NCI-H2171 treated with DMSO at 0.1 percent for 48 hours (cell line): Measurements from ENCODE around the gene NFE2L3.
"Not testable (repeated sequence)": the region's sequence is repeated elsewhere in the genome, so short reads cannot be mapped to it uniquely, and the experiment has no call there.

Experiments used
- DNase-seq: peaks from one replicate; lab custom pipeline; 2025; lab: John Stamatoyannopoulos, UW

Gene NFE2L3, protein sequence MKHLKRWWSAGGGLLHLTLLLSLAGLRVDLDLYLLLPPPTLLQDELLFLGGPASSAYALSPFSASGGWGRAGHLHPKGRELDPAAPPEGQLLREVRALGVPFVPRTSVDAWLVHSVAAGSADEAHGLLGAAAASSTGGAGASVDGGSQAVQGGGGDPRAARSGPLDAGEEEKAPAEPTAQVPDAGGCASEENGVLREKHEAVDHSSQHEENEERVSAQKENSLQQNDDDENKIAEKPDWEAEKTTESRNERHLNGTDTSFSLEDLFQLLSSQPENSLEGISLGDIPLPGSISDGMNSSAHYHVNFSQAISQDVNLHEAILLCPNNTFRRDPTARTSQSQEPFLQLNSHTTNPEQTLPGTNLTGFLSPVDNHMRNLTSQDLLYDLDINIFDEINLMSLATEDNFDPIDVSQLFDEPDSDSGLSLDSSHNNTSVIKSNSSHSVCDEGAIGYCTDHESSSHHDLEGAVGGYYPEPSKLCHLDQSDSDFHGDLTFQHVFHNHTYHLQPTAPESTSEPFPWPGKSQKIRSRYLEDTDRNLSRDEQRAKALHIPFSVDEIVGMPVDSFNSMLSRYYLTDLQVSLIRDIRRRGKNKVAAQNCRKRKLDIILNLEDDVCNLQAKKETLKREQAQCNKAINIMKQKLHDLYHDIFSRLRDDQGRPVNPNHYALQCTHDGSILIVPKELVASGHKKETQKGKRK

DNA sequence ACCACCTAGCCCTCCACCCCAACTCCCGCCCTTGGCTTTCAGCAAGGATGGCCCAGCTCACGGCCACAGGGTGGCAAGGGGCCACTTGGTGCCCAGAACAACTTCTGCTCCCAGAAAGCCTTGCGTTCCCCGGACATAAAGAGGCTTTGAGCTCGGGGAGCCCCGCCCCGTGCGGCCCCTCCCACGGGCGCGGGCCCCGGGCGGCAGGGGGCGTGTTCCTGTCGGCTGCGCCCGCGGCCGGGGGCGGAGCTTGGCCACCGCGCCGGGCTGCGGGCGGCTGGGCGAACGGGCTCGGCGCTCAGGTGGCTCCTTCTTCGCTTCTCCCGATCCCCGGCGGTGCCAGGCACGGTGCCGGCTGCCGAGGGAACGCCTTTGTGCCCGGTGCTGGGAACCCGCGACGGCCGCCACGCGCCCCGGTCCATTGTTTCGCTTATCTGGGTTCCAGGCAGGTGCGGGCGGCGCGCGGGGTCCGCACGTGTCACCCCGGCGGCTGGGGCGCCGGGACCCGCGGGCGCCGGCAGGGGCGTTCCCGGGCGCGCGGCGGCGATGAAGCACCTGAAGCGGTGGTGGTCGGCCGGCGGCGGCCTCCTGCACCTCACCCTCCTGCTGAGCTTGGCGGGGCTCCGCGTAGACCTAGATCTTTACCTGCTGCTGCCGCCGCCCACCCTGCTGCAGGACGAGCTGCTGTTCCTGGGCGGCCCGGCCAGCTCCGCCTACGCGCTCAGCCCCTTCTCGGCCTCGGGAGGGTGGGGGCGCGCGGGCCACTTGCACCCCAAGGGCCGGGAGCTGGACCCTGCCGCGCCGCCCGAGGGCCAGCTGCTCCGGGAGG, at the start of gene NFE2L3:
Gene NFE2L3 (plus strand): TSS at position 246 of the 829 bp plus-strand sequence. CDS start 301 bp downstream, at position 547.
- DNase-seq, result peak; percentile 79

DNA sequence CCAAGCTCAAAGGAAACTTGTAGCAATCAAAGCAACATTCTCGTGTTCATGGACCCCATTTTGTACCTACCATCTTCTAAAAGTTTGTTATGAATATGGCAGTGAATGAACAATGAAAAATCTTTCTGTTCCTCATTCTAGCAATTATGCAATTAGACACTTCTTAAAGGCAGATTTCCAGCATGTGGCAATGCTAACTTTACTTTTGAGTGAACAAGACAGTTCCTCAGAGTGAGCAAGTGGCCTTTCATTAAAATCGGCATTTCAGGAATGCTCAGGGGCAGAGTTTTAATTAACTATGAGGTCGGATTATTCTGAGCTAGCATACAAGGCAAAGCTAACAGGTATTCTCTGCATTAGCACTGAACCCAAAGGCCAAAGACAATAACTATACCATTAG, 48.4 kb upstream of the NFE2L3 start:
- no peak for DNase-seq

DNA sequence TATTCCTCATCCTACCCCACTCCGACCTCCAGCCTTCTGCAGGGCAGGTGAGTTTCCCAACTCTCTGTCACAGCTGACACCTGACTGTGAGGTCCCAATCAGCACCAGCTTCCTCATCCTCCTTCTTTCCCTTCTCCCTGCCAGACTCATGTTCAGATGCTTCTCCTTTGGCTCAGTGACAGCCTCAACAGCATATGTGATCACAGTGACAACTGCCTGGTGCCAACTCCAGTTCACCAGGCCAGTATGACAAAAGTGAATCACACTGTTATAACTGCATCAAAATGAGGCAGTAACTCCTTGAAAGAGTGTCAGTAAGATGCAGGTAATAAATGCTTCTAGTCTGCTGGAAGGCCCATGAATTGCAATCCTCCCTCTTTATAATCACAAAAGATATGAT, 46.8 kb upstream of the NFE2L3 start:
- DNase-seq, result no peak

DNA sequence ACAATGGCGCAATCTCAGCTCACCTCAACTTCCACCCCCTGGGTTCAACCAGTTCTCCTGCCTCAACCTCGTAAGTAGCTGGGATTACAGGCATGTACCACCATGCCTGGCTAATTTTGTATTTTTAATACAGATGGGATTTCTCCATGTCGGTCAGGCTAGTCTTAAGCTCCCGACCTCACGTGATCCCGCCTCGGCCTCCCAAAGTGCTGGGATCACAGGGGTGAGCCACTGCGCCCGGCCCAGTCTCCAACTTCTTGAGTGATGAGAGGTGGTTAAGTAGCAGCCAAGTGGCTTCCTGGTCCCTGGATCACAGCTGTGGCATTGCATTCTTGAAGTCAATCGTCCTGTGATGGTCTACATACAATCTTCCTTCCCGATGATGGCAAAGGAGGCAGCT, 46.1 kb upstream of the NFE2L3 start:
- DNase-seq, result no peak

DNA sequence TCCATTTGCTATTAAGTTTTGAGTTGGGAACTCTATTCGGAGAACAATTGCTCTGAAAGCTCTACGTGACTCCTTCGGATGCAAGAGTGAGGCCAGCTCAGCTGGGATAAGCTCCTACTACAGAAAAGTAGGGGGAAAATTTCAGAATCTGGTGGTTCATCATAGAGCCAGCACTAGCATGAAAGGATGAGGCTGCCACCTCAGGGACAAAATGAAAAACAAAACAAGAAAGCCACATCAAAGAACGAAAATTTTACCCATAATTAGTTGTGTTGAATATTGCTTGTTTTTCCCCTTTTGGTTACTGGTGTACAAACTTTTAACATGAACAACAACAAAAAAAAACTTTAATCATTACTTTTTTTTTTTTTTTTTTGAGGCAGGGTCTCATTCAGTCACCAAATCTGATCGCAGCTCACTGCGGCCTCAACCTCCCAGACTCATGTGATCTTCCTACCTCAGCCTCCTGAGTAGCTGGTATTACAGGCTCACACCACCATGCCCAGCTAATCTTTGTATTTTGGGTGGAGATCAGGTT, 39.7 kb upstream of the NFE2L3 start:
- DNase-seq, result no peak

DNA sequence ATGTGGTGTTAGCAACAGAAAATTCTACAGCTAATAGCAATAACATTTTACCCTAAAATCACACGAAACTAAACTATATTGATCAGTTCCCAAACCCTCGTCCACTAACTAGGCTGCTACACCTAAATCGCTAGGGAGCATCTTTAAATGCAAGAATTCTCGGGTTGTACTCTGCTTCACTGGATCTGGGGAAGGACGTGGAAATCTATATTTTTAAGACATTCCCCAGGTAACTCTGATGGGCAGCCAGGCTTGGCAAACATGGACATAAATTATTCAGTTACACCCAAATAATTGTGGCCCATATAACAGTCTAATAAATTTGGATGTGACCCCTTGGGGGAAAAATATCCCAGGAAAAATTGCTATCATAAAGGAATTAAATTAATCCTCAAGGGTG, 36.3 kb upstream of the NFE2L3 start:
- DNase-seq, result no peak

DNA sequence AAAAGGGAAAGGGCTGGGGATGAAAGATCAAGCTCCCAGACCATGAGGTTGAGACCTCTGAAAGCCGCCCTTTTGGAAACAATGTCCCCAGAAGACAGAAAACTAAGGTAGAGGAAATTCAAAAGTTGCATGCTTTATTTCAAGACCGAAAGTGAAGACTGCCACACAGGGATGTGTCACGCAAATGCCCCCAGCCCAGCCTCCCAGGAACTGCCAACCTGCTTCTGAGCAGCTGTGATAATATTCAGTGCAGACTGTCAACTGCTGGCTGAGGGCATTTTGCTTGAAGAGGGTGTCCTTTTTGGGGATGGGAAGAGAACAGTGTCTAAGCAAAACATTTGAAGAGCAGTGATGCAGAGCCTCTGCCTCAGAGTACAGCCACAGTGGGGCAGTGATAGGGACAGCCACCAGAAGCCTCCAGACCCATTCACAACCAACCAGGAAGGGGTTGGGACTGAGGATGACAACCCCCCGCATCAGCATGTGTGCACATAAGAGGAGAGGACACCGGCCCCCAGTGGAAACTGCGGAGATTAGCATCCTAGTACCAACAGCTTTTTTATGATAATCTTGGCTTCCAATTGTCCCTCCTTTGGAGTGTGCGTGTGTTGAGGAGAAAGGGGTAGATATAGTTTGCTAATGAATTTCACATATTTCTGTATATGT, 34.7 kb upstream of the NFE2L3 start:
- DNase-seq, result no peak

DNA sequence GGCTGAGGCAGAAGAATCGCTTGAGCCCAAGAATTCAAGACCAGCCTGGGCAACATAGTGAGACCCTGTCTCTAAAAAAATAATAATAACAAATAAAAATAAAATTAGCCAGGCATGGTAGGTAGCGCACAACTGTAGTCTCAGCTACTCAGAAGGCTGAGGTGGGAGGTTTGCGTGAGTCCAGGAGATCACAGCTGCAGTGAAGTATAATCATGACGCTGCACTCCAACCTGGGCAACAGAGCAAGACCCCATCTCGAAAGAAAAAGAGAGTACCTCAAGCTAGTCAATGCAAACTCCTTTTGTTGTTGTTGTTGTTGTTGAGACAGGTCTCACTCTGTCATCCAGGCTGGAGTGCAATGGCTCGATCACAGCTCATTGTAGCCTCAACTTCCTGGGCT, 34.0 kb upstream of the NFE2L3 start:
- no peak for DNase-seq

DNA sequence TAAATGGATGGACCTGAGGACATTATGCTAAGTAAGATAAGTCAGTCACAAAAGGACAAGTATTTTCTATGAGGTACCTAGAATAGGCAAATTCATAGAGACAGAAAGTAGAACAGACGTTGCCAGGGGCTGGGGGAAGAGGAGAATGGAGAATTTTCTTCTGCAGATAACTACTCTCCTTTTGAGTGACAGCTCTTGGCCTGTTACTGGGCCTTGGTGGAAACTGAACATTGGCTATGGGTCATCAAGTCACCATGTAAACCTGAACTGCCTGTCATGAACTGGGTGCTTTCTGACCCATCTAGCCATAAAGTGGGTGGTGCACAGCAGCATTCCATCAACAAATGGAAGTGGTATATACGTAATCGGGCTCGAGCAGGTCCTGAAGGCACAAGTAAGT, 29.3 kb upstream of the NFE2L3 start:
- DNase-seq, result no peak

DNA sequence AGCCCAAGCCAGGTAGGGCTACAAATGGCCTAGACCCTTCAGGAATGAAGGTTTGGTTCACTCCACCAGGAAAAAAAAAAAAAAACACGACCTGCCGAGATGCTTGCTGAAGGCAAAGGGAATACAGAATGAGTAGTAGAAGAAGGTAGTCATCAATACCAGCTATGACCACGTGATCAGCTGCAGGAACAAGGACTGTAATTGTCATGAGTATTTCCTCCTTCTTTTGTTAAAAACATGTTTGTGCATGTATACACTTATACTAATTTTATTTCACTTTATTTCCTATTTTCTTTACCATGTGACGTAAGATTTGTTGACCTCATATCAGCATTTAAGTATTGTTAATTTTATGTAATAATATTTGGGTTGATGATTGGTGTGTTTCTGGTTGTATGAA, 27.2 kb upstream of the NFE2L3 start:
- not testable (repeated sequence) for DNase-seq

DNA sequence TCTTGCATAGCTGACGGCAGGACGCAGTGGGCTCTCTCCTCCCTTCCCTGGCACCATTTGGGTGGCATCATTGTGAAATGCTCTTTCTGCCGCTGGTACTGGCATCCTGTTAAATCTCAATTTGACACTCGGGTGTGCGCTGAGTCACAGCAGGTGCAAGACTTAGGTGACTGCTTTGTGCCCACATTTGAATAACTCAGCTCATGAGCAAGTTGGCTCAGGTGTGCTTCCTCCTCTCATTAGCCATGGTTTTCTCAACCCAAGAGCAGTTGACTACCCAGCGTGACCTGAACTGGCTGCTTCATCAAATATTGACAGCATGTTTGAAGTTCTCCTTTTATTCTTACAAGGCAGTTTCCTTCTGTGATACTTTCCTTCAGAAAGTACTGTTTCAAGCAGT, 24.6 kb upstream of the NFE2L3 start:
- no peak for DNase-seq

DNA sequence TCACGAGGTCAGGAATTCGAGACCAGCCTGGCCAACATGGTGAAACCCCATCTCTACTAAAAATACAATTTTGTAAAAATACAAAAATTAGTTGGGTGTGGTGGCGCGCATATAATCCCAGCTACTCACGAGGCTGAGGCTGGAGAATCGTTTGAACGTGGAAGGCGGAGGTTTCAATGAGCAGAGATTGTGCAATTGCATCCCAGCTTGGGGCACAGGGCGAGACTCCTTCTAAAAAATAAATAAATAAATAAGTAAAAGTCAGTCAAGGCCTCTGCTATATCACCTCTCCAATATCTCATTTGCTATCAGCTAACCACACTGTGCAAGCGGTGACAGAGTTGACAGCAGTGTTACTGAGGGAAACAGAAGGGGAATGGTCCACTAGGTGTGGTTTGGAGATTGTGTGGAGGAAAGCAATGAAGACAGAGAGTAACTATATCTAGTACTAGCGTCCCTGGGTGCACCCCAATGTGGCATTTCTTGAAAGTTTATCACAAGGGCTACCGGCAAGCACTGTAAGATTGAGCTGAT, 20.9 kb upstream of the NFE2L3 start:
- no peak for DNase-seq

DNA sequence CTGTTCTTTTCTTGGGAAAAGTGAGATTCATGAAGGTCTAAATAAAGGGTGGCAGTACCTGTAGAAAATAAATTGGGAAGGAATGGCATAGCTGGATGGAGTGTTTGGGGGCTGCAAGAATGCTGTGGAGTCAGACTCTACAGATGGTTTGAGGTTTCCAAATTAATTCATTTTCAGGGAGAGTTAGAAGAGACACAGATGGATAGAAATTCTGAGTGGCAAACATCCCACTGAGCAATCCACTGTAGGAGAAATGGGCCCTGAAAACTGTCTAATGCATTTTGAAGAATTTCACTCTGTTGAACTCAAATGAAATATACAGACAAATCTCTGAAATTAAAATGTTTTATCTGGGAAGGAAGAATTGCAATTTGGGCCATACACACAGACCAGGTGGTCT, 16.9 kb upstream of the NFE2L3 start:
- no peak for DNase-seq

DNA sequence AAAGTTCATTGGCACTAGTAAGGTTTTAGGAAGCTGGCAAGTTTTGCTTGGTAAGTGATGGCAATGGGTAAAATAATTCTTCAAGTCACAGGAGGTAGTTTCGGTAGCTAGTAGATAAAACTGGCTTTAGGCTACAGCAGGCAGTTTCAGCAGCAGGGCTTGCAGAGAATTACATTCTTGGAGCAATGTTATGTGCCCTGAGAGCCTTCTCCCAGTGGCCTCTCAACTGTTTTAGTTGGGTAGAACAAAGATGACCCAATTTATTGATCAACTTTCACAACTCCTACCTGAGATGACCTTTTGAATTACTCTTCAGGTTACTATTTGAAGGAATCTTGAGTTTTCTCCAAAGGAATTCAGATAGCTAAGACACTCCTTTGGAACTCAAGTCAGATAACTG, 16.4 kb upstream of the NFE2L3 start:
- DNase-seq, result no peak

DNA sequence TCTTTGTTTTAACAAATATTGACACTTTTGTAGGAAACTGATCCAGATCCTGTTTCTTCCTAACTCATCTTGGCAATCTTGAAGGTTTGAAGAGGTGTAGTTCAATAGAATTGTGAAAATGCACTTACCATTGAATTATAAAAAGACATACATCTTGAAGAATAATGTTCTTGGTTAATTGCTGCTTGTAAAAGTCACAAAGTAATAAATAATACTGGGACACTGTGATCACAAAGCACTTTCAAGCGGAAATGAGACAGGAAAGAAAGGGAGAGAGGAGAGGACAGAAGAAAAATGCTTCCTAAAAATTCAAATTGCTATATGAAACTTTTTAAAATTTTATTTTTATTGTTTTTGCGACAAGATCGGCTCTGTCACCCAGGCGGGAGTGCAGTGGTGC, 15.2 kb upstream of the NFE2L3 start:
- peak; percentile 5 for DNase-seq

DNA sequence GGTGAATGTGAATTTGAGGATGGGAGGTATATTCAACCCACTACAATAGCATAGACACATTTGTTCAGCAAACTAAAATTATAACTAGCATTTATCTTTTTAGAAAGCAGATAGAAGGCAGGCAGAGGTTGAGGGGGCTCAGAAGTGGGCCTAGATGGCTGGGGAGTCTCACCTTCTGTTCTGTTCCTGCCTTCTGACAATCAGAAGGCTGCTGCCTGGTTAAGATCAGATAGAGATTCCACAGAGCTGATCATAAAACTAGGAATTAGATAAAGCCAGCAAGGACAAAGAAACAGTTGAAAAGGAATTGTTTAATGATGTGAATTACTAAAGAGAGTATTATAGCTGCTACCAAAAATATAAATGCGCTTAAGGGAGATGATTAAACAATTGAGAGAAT, 11.6 kb upstream of the NFE2L3 start:
- DNase-seq, result no peak

DNA sequence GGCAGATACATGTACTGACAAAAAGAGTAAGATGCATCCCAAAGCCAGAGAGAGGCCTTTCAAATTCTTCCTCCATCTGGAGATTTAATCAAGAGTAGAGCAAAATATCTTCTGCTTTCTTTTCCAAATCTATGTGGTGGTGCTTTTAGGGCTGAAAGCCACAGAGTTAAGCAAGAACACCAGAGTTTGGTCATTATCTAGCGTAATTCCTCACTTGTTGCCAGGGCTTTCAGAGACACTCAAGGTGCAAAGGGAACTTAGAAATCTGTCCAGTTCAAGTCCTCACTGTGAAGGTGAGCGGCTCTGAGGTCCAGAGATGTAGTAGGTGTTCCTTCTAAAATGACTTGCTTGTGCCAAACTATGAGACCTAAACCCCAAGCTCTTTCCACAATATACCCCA, 10.9 kb upstream of the NFE2L3 start:
- no peak for DNase-seq

DNA sequence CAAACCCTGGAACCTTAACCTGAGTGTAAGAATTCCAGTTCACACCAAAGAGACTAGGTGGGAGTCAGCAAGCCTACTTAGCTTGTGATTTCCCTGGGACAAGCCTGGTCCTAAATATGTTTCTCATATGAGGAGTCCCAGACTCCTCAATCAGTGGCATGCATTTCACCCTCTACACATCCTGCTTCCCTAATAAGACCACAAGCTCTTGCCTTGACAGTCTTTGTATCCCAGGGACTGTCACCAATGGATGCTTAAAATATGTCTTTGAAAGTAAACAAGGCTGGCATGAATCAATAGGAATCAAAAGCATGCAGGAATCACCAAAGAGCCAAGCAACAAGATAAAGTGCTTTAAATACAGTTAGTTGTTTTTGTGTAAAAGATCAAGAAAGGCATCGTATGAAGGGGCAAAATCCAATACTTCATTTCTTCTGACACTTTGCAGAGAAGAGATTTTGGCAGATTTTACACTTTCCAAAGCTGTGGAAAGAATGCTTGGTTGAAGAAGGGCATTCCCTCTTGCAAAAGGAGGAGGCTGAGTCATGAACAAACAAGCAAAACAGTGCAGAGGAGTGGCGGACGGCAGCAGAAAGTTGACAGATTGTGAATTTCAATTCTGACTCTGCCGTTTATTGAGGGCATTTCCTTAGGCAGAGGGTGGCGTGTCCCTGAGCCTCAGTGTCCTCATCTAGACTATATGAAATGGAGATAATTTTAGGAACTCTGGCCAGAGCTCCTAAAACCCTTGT, 8.5 kb upstream of the NFE2L3 start:
- DNase-seq, result no peak

DNA sequence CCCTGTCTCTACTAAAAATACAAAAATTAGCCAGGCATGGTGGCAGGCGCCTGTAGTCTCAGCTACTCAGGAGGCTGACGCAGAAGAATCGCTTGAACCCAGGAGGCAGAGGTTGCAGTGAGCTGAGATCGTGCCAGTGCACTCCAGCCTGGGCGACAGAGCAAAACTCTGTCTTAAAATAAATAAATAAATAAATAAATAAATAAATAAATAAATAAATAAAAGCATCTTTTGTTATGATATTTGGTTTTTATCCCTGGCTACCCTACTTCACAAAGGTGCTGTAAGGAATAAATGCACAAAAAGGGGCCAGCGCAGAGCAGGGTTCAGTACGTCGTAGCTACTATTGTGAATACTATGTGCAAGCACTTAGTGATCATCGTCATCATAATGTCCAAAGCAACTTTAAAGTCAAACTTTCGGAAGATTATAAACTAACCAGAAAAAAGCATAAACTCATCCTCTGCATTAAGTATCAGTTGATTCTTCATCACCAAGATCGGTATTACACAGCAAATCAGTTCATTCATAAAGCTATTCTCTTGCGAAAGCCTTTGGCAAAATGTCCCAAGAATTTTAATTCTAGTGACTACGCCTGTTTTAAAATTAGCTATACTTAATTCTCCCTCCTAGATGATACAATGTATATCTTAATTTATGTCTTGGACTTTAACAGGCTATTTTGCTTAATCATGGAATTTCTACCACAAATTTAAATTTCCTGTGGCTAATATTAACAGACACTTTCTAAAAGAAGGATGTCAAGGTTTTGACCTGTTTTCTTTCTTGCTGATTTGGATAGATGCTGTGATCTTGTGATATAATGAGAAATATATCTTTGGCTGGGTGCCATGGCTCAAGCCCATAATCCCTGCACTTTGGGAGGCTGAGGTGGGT, 7.6 kb upstream of the NFE2L3 start:
- no peak for DNase-seq

DNA sequence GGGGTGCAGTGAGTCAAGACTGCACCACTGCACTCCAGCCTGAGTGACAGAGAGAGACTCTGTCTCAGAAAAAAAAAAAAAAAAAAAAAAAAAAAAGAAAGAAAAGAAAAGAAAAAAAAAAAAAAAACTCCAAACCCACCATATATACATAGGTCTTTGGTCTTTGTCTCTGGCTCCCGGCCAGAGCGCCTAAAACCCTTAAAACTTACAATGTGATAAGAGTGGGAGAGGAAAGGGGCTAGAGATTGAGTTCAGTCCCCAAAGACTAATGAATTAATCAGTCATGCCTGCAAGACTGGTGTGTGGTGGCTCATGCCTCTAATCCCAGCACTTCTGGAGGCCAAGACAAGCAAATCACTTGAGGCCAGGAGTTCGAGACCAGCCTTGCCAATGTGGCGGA, 6.8 kb upstream of the NFE2L3 start:
- no peak for DNase-seq
